Mesenchymal stem cell (in vitro differentiated cells and primary cell): ENCODE results near the gene IFT27.

Experiments
- DNase-seq: peaks from one replicate; pipeline ENCODE4 v3.0.0-alpha.2; 2013
- H2AFZ ChIP-seq: one replicate; pipeline ENCODE4 v1.6.1; 2013; ENCODE audit warnings: low read depth, mild to moderate bottlenecking, control low read depth, inconsistent platforms, low read length, moderate library complexity
- H2AK5ac ChIP-seq: 2 replicates; pipeline ENCODE4 v1.6.1; 2013; ENCODE audit warnings: low read length, moderate library complexity, mild to moderate bottlenecking, inconsistent platforms; ENCODE audit not compliant: severe bottlenecking
- H2BK120ac ChIP-seq: one replicate; pipeline ENCODE4 v1.6.1; 2013; ENCODE audit warnings: low read depth, mild to moderate bottlenecking, inconsistent platforms, low read length, moderate library complexity
- H2BK12ac ChIP-seq, 2 experiments: one replicate each; pipeline ENCODE4 v1.6.1; 2013; ENCODE audit warnings: inconsistent platforms in 2 of 2, low read length in 2 of 2, mild to moderate bottlenecking in 2 of 2, moderate library complexity in 2 of 2, control low read depth in 1 of 2
- H2BK15ac ChIP-seq: one replicate; pipeline ENCODE4 v1.6.1; 2013; ENCODE audit warnings: mild to moderate bottlenecking, low read depth, inconsistent platforms; ENCODE audit not compliant: poor library complexity, severe bottlenecking
- H2BK5ac ChIP-seq: 2 replicates; pipeline ENCODE4 v1.6.1; 2013; ENCODE audit warnings: low read depth, mild to moderate bottlenecking, low read length, control low read depth, inconsistent platforms; ENCODE audit not compliant: poor library complexity, severe bottlenecking
- H3K14ac ChIP-seq, 2 experiments: one replicate each; pipeline ENCODE4 v1.6.1; 2013; ENCODE audit warnings: inconsistent platforms in 2 of 2, low read length in 2 of 2, control low read depth in 1 of 2, mild to moderate bottlenecking in 1 of 2, moderate library complexity in 1 of 2
- H3K18ac ChIP-seq, 2 experiments: one replicate each; pipeline ENCODE4 v1.6.1; 2013; ENCODE audit warnings: inconsistent platforms in 2 of 2, low read length in 2 of 2, control low read depth in 1 of 2, low read depth in 1 of 2, mild to moderate bottlenecking in 1 of 2
- H3K23ac ChIP-seq, 2 experiments: one replicate each; pipeline ENCODE4 v1.6.1; 2013; ENCODE audit warnings: inconsistent platforms in 2 of 2, low read length in 2 of 2, mild to moderate bottlenecking in 2 of 2, moderate library complexity in 2 of 2, control low read depth in 1 of 2
- H3K27ac ChIP-seq: 2 replicates; pipeline ENCODE4 v1.5.1; 2013; ENCODE audit warnings: mild to moderate bottlenecking, moderate library complexity, low read length, control low read depth, inconsistent platforms; ENCODE audit not compliant: poor library complexity, severe bottlenecking
- H3K27me3 ChIP-seq, 2 experiments: 2 replicates each; pipeline versions ENCODE4 v1.6.1 to v1.7.0; 2013; ENCODE audit warnings: low read length in 2 of 2, mild to moderate bottlenecking in 2 of 2, moderate library complexity in 2 of 2, control low read depth in 1 of 2, inconsistent platforms in 1 of 2; ENCODE audit not compliant: control insufficient read depth in 1 of 2, insufficient read depth in 1 of 2
- H3K36me3 ChIP-seq, 2 experiments: 2 replicates each; pipeline versions ENCODE4 v1.6.1 to v1.7.0; 2013; ENCODE audit warnings: low read length in 2 of 2, control low read depth in 1 of 2, inconsistent platforms in 1 of 2, low read depth in 1 of 2, mild to moderate bottlenecking in 1 of 2; ENCODE audit not compliant: insufficient read depth in 2 of 2, control insufficient read depth in 1 of 2
- H3K4ac ChIP-seq, 2 experiments: one replicate each; pipeline ENCODE4 v1.6.1; 2013; ENCODE audit warnings: inconsistent platforms in 2 of 2, low read length in 2 of 2, mild to moderate bottlenecking in 2 of 2, moderate library complexity in 2 of 2, control low read depth in 1 of 2, low read depth in 1 of 2
- H3K4me1 ChIP-seq: 2 replicates; pipeline ENCODE4 v1.6.1; 2013; ENCODE audit warnings: low read depth, low read length, control low read depth; ENCODE audit not compliant: control insufficient read depth, insufficient read depth
- H3K4me2 ChIP-seq: 2 replicates; pipeline ENCODE4 v1.6.1; 2013; ENCODE audit warnings: low read length, mild to moderate bottlenecking, inconsistent platforms; ENCODE audit not compliant: poor library complexity, severe bottlenecking
- H3K4me3 ChIP-seq, 2 experiments: 2 replicates each; pipeline versions ENCODE4 v1.5.1 to v1.7.0; 2013; ENCODE audit warnings: low read length in 2 of 2, mild to moderate bottlenecking in 2 of 2, control low read depth in 1 of 2, low read depth in 1 of 2; ENCODE audit not compliant: insufficient read depth in 1 of 2
- H3K79me1 ChIP-seq: replicated peaks from 2 replicates; pipeline ENCODE4 v1.6.1; 2013; ENCODE audit warnings: mild to moderate bottlenecking, control low read depth, low read length, inconsistent platforms; ENCODE audit not compliant: poor library complexity, severe bottlenecking
- H3K9ac ChIP-seq: 2 replicates; pipeline ENCODE4 v1.7.0; 2013; ENCODE audit warnings: mild to moderate bottlenecking, low read length, moderate library complexity
- H3K9me3 ChIP-seq: 2 replicates; pipeline ENCODE4 v1.7.0; 2013; ENCODE audit warnings: mild to moderate bottlenecking, low read length; ENCODE audit not compliant: control insufficient read depth
- H4K8ac ChIP-seq: one replicate; pipeline ENCODE4 v1.6.1; 2013; ENCODE audit warnings: inconsistent platforms, mild to moderate bottlenecking, low read length, moderate library complexity
- H4K91ac ChIP-seq: one replicate; pipeline ENCODE4 v1.6.1; 2013; ENCODE audit warnings: mild to moderate bottlenecking, low read length, inconsistent platforms
- WGBS: methylation state at CpG from one replicate; pipeline ENCODE4 v1.1.7; 2013; ENCODE audit warnings: mixed read lengths; 5-methylcytosine and 5-hydroxymethylcytosine counted together

The IFT27 gene

GRCh38 chr22:36744791-36745190 is 31.1 kb downstream of the IFT27 start:
- no peak overlapping the region for H3K23ac ChIP-seq
- H2BK5ac ChIP-seq = no peak overlapping the region
- DNase-seq = no peak
- H3K4me3 ChIP-seq = no peak overlapping the region
- H3K27me3 ChIP-seq = peaks cover 37 to 47% of the 10 kb centered on the region in 2 experiments
- no peak overlapping the region for H4K91ac ChIP-seq
- 92% methylated on average over 13 of the region's 13 CpGs for WGBS
- H2BK15ac ChIP-seq = no peak overlapping the region
- no peak overlapping the region for H2AK5ac ChIP-seq
- no peak overlapping the region for H3K18ac ChIP-seq
- no peaks in the 10 kb centered on the region for H3K79me1 ChIP-seq
- no peak overlapping the region for H2AFZ ChIP-seq
- no peak overlapping the region for H2BK12ac ChIP-seq
- no peak overlapping the region for H4K8ac ChIP-seq
- H3K36me3 ChIP-seq = no peaks in the 10 kb centered on the region
- no peak overlapping the region for H2BK120ac ChIP-seq
- no peak overlapping the region for H3K14ac ChIP-seq
- H3K9me3 ChIP-seq = no peaks in the 10 kb centered on the region
- H3K27ac ChIP-seq = no peak overlapping the region
- H3K4me2 ChIP-seq = no peak overlapping the region
- no peak overlapping the region for H3K9ac ChIP-seq
- peaks cover 1% of the 10 kb centered on the region for H3K4me1 ChIP-seq
- H3K4ac ChIP-seq = no peak overlapping the region

GRCh38 chr22:36744413-36744765 is 31.5 kb downstream of the IFT27 start:
- DNase-seq = no peak

DNA sequence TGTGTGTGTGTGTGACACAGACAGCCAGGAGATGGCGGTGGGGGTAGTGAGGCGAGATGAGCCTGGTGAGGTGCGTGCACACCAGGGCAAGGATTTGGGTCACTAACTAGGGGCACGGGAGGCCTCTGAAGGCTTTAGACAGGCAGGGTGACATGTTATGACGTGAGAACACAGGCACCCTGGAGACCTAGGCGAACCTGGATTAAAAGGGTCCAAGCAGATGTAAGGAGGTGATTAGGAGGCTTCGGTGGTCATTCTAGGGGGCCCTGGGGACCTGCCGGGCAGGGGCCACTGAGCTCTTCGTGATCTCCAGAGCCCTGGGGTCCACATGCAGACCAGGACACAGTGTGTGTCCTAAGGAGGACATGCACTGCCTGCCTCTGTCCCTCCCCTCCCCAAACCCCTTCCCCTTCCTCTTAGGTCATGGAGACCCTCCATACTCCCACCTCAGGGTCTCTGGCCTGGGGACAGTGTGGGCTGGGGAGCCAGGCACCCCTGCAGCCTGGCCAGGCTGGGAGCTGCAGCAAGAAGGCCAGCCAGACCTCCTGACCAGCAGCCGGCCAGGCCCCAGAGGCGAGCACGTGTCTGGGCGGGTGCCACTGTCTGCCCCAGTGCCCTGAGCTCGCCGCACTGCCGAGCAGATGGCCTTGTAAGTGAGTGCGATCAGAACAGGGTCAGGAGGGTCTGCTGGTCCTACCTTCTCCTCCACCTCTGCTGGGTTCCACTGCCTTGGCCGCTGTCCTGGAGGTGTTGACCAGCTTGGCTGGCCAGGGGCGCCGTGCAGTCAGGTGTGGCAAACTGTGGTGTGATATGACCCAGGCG is 32.1 kb downstream of the IFT27 start:
- H3K23ac ChIP-seq = no peak overlapping the region
- no peak overlapping the region for H2AK5ac ChIP-seq
- H3K27me3 ChIP-seq = peaks cover 43 to 55% of the 10 kb centered on the region in 2 experiments
- H4K91ac ChIP-seq = no peak overlapping the region
- WGBS = 81% methylated on average over 21 of the region's 21 CpGs
- H2BK5ac ChIP-seq = no peak overlapping the region
- no peak overlapping the region for H3K18ac ChIP-seq
- no peak for DNase-seq
- no peaks in the 10 kb centered on the region for H3K79me1 ChIP-seq
- H2BK15ac ChIP-seq = no peak overlapping the region
- no peak overlapping the region for H3K4me2 ChIP-seq
- no peak overlapping the region for H2BK120ac ChIP-seq
- no peaks in the 10 kb centered on the region for H3K36me3 ChIP-seq
- no peak overlapping the region for H3K4me3 ChIP-seq
- H4K8ac ChIP-seq = no peak overlapping the region
- H2BK12ac ChIP-seq = no peak overlapping the region
- H3K4ac ChIP-seq = no peak overlapping the region
- no peak overlapping the region for H2AFZ ChIP-seq
- peaks cover 1% of the 10 kb centered on the region for H3K4me1 ChIP-seq
- H3K14ac ChIP-seq = no peak overlapping the region
- peaks cover 8% of the 10 kb centered on the region for H3K9me3 ChIP-seq
- no peak overlapping the region for H3K9ac ChIP-seq
- no peak overlapping the region for H3K27ac ChIP-seq

More at GRCh38 chr22:36744413-36744765, 31.5 kb downstream of the IFT27 start:
- H4K8ac ChIP-seq = no peak overlapping the region
- H3K4me2 ChIP-seq = no peak overlapping the region
- H3K18ac ChIP-seq = no peak overlapping the region
- no peak overlapping the region for H2BK120ac ChIP-seq
- no peaks in the 10 kb centered on the region for H3K36me3 ChIP-seq
- no peak overlapping the region for H3K4ac ChIP-seq
- H2BK15ac ChIP-seq = no peak overlapping the region
- no peak overlapping the region for H4K91ac ChIP-seq
- no peaks in the 10 kb centered on the region for H3K79me1 ChIP-seq
- no peak overlapping the region for H3K9ac ChIP-seq
- H3K4me3 ChIP-seq = no peak overlapping the region
- H3K9me3 ChIP-seq = peaks cover 3% of the 10 kb centered on the region
- WGBS = 62% methylated on average over 3 of the region's 4 CpGs
- no peak overlapping the region for H3K27ac ChIP-seq
- no peak overlapping the region for H3K23ac ChIP-seq
- H2BK5ac ChIP-seq = no peak overlapping the region
- no peak overlapping the region for H2BK12ac ChIP-seq
- no peak overlapping the region for H2AK5ac ChIP-seq
- H3K4me1 ChIP-seq = peaks cover 1% of the 10 kb centered on the region
- no peak overlapping the region for H2AFZ ChIP-seq
- H3K14ac ChIP-seq = no peak overlapping the region
- H3K27me3 ChIP-seq = peaks cover 41 to 49% of the 10 kb centered on the region in 2 experiments

DNA sequence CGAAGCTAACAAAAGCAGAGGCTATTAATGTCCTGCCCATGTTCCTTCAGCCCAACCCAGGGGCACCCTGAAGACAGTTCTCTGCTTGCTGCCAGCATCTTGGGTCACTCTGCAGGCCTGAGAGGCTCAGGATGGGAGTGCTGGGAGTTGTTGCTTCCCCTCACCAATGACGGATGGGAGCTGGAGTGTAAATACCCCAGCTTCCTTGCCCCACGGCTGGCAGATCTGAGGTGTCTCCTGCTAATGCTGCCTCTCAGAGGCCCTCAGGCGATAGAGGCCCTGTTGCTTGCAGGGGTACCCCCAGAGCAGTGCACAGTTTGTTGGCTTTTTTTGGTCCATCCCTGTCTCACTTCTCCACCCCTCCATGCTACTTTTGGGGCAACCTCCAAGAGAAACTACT is 32.9 kb downstream of the IFT27 start:
- H3K4me2 ChIP-seq = no peak overlapping the region
- no peak overlapping the region for H2BK120ac ChIP-seq
- no peak overlapping the region for H3K14ac ChIP-seq
- H2AFZ ChIP-seq = no peak overlapping the region
- peaks cover 1% of the 10 kb centered on the region for H3K4me1 ChIP-seq
- no peak overlapping the region for H4K91ac ChIP-seq
- no peak overlapping the region for H4K8ac ChIP-seq
- H3K27ac ChIP-seq = no peak overlapping the region
- H3K18ac ChIP-seq = no peak overlapping the region
- H3K9ac ChIP-seq = no peak overlapping the region
- no peak overlapping the region for H3K4ac ChIP-seq
- no peaks in the 10 kb centered on the region for H3K36me3 ChIP-seq
- 89% methylated on average over 4 of the region's 4 CpGs for WGBS
- H3K4me3 ChIP-seq = no peak overlapping the region
- no peak for DNase-seq
- peaks cover 9% of the 10 kb centered on the region for H3K9me3 ChIP-seq
- H3K27me3 ChIP-seq = peaks cover 48 to 61% of the 10 kb centered on the region in 2 experiments
- no peak overlapping the region for H2BK5ac ChIP-seq
- no peak overlapping the region for H2BK15ac ChIP-seq
- H3K79me1 ChIP-seq = no peaks in the 10 kb centered on the region
- no peak overlapping the region for H3K23ac ChIP-seq
- H2BK12ac ChIP-seq = no peak overlapping the region
- H2AK5ac ChIP-seq = no peak overlapping the region
